NAMALWA (cell line): ENCODE data around the gene STAT2.
"Not testable (repeated sequence)": the region's sequence is repeated elsewhere in the genome, so short reads cannot be mapped to it uniquely, and the experiment has no call there.

Experiments used
- DNase-seq: peaks from one replicate; pipeline ENCODE4 v3.0.0-alpha.2; 2015; ENCODE audit warnings: low spot score

The STAT2 gene

GRCh38 chr12:56361487-56362129 is 1.7 kb upstream of the STAT2 start:
- DNase-seq, result no peak

- peak; percentile 54 for DNase-seq
These were observed 923 bp downstream of the STAT2 start for GRCh38 chr12:56358836-56359532.

- no peak for DNase-seq
These were observed 8.6 kb downstream of the STAT2 start for GRCh38 chr12:56351325-56351724.

GRCh38 chr12:56350662-56351061 is 9.2 kb downstream of the STAT2 start:
- DNase-seq, result no peak

- no peak for DNase-seq
These were observed 11.1 kb downstream of the STAT2 start for GRCh38 chr12:56348776-56349175.

GRCh38 chr12:56347255-56347654 is 12.7 kb downstream of the STAT2 start:
- not testable (repeated sequence) for DNase-seq

GRCh38 chr12:56346675-56347074 is 13.2 kb downstream of the STAT2 start:
- no peak for DNase-seq

- not testable (repeated sequence) for DNase-seq
These were observed 17.6 kb downstream of the STAT2 start for GRCh38 chr12:56342290-56342689.

GRCh38 chr12:56341616-56342015 is 18.3 kb downstream of the STAT2 start:
- DNase-seq, result no peak

GRCh38 chr12:56339158-56339422 is 20.8 kb downstream of the STAT2 start:
- no peak for DNase-seq

GRCh38 chr12:56338308-56339157 is 21.4 kb downstream of the STAT2 start, which contains the start of gene IL23A:
Gene IL23A, plus strand, starts transcription at chr12:56338884. Its CDS starts 161 bp downstream, at chr12:56339045.
- DNase-seq, result no peak

- DNase-seq, result no peak
These were observed 22.1 kb downstream of the STAT2 start for GRCh38 chr12:56337753-56338251.

- DNase-seq, result peak; percentile 59
These were observed 23.3 kb downstream of the STAT2 start for GRCh38 chr12:56336361-56337167.

GRCh38 chr12:56335527-56335926 is 24.4 kb downstream of the STAT2 start:
- DNase-seq, result not testable (repeated sequence)

GRCh38 chr12:56334490-56334793 is 25.5 kb downstream of the STAT2 start:
- DNase-seq, result peak; percentile 45

- peak; percentile 97 for DNase-seq
These were observed 26.0 kb downstream of the STAT2 start, which contains the start of gene PAN2 for GRCh38 chr12:56333679-56334489. Gene PAN2, minus strand, starts transcription at chr12:56334000. Its CDS starts 906 bp downstream, at chr12:56333094.

GRCh38 chr12:56333197-56333678 is 26.7 kb downstream of the STAT2 start:
- no peak for DNase-seq

GRCh38 chr12:56332512-56333196 is 27.3 kb downstream of the STAT2 start:
- DNase-seq, result no peak

- no peak for DNase-seq
These were observed 28.9 kb downstream of the STAT2 start for GRCh38 chr12:56330936-56331490.

GRCh38 chr12:56326533-56326932 is 33.4 kb downstream of the STAT2 start:
- DNase-seq, result no peak
